OCI-LY7 (cell line): ENCODE data around the gene AMIGO2.

Experiments used
- EZH2phosphoT487 ChIP-seq: fragments of 200-600 bp; sonication (generic); IDR thresholded peaks from 2 replicates; pipeline ENCODE4 v1.6.1; 2018; ENCODE audit warnings: low read depth, borderline replicate concordance, mild to moderate bottlenecking, mixed run types, antibody characterized with exemption, low read length, moderate library complexity, mixed read lengths
- TF ChIP-seq, protein P1 (sequence below): fragments of 200-600 bp; sonication (generic); conservative IDR thresholded peaks from 2 replicates; pipeline ENCODE4 v1.5.1; 2014; ENCODE audit warnings: mild to moderate bottlenecking, antibody characterized with exemption, low read length, moderate library complexity, mixed read lengths

DNA sequence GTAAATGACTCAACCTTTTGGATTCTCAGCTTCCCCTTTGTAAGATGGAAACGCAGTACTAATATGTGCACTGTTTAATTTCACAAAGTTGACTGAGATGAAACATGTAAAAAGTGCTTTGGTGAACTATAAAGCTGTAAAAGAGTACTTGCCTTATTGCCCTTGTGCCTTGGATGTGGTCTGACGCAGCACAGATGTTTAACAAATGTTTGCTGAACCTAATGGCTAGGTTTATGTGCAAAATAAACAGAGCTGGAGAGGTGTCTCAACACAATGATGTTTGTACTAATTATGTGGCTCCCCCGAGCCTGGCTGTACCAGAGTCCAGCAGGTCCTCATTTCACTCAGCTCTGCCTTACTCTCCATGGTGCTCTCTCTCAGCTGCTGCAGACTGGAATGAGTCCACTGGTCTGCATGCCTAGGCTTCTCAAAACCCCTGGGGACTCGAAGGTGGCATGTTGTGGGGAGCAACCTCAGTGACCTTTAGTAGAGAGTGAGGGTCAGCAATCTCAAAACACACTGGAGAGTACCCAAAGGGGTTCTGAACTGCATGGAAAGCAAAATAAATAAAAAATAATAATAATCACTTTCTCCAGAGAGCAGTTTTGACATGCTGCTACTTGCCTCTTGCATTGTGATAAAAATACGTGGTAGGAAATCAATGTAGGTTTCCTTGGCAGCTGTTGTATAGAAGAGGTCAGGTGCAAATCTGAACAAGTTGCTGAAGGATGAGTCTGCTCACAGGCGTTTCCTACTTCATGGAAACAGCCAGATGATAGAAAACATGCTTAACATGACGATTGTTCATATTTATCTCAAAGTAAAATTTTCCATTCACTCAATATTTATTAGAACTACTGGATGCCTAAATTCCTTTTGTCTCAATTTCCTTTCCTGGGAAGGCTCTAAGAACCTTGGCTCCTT lies 8.5 kb upstream of the AMIGO2 start:
- TF ChIP-seq, protein P1, sequence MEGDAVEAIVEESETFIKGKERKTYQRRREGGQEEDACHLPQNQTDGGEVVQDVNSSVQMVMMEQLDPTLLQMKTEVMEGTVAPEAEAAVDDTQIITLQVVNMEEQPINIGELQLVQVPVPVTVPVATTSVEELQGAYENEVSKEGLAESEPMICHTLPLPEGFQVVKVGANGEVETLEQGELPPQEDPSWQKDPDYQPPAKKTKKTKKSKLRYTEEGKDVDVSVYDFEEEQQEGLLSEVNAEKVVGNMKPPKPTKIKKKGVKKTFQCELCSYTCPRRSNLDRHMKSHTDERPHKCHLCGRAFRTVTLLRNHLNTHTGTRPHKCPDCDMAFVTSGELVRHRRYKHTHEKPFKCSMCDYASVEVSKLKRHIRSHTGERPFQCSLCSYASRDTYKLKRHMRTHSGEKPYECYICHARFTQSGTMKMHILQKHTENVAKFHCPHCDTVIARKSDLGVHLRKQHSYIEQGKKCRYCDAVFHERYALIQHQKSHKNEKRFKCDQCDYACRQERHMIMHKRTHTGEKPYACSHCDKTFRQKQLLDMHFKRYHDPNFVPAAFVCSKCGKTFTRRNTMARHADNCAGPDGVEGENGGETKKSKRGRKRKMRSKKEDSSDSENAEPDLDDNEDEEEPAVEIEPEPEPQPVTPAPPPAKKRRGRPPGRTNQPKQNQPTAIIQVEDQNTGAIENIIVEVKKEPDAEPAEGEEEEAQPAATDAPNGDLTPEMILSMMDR: no peak
- TF ChIP-seq EZH2phosphoT487: no peak
